HEK293 (cell line): Measurements from ENCODE around the gene DCST2.
A peak's percentile ranks its signal among the peaks of the same experiment; 100 is the strongest.

Experiments
- CTCF ChIA-PET: fragments of 350-600 bp; formaldehyde crosslinking; extraction: SDS; loops from one replicate; lab custom pipeline; 2021; ENCODE audit warnings: antibody characterized with exemption; lab: Yijun Ruan, JAX
- POLR2A ChIA-PET: fragments of 300-600 bp; formaldehyde crosslinking; extraction: SDS; loops from one replicate; lab custom pipeline; 2020; ENCODE audit warnings: antibody characterized with exemption, inconsistent platforms; lab: Yijun Ruan, JAX
- H3K27ac ChIP-seq: fragments of 200-500 bp; sonication (Bioruptor generic); 2 replicates; pipeline ENCODE4 v1.5.1; 2014; ENCODE audit warnings: low read depth, low read length, control low read depth, inconsistent platforms; ENCODE audit errors: extremely low read depth
- H3K36me3 ChIP-seq, 2 experiments: fragments of 200-500 bp in 1 of 2; sonication (Bioruptor generic) in 1 of 2; 1 replicate in 1 of 2; 2 replicates in 1 of 2; pipeline ENCODE4 v1.5.1; 2014 to 2017; ENCODE audit warnings: inconsistent platforms in 2 of 2, low read length in 2 of 2; ENCODE audit not compliant: control insufficient read depth in 2 of 2, insufficient read depth in 1 of 2
- H3K4me1 ChIP-seq: fragments of 200-500 bp; sonication (Bioruptor generic); 2 replicates; pipeline ENCODE4 v1.5.1; 2014; ENCODE audit warnings: mild to moderate bottlenecking, low read length, inconsistent platforms; ENCODE audit not compliant: control insufficient read depth, insufficient read depth
- H3K4me3 ChIP-seq: 2 replicates; pipeline ENCODE4 v1.5.1; 2011; ENCODE audit warnings: low read depth, mild to moderate bottlenecking, control low read depth, low read length, moderate library complexity
- H3K9me3 ChIP-seq: fragments of 200-500 bp; sonication (Bioruptor generic); 2 replicates; pipeline ENCODE4 v1.5.1; 2014; ENCODE audit warnings: low read depth, low read length, inconsistent platforms; ENCODE audit not compliant: control insufficient read depth, insufficient read depth
- EGR2 ChIP-seq: fragments of 450-650 bp; formaldehyde crosslinking; IDR thresholded peaks from 2 replicates; pipeline ENCODE4 v1.5.1; 2016; ENCODE audit warnings: low read depth, missing biosample characterization, missing genetic modification characterization
- KLF8 ChIP-seq: fragments of 450-650 bp; formaldehyde crosslinking; IDR thresholded peaks from 2 replicates; pipeline ENCODE4 v1.5.1; 2016; ENCODE audit warnings: missing biosample characterization, missing genetic modification characterization
- SP3 ChIP-seq: fragments of 450-650 bp; formaldehyde crosslinking; IDR thresholded peaks from 2 replicates; pipeline ENCODE4 v1.5.1; 2016; ENCODE audit warnings: missing biosample characterization, missing genetic modification characterization
- ZFHX2 ChIP-seq: fragments of 450-650 bp; formaldehyde crosslinking; conservative IDR thresholded peaks from 2 replicates; pipeline ENCODE4 v1.5.1; 2016; ENCODE audit warnings: missing biosample characterization, missing genetic modification characterization
- ZNF16 ChIP-seq: fragments of 450-650 bp; formaldehyde crosslinking; IDR thresholded peaks from 2 replicates; pipeline ENCODE4 v1.5.1; 2016; ENCODE audit warnings: low read depth, missing biosample characterization, missing genetic modification characterization
- ZNF184 ChIP-seq: fragments of 450-650 bp; IDR thresholded peaks from 2 replicates; pipeline ENCODE4 v1.5.1; 2018; ENCODE audit warnings: missing biosample characterization, mild to moderate bottlenecking, missing genetic modification characterization
- ZNF248 ChIP-seq: fragments of 450-650 bp; formaldehyde crosslinking; IDR thresholded peaks from 2 replicates; pipeline ENCODE4 v1.5.1; 2017; ENCODE audit warnings: missing biosample characterization, missing genetic modification characterization
- ZNF274 ChIP-seq, 2 experiments: fragments of 200-500 bp in 1 of 2; fragments of 450-650 bp in 1 of 2; sonication (Bioruptor generic) in 1 of 2; formaldehyde crosslinking in 1 of 2; IDR thresholded peaks; 2 replicates each; pipeline versions ENCODE4 v1.5.1 to v1.6.1; 2014 to 2016; ENCODE audit warnings: borderline replicate concordance in 1 of 2, inconsistent platforms in 1 of 2, low read length in 1 of 2, missing biosample characterization in 1 of 2, missing genetic modification characterization in 1 of 2
- ZNF366 ChIP-seq: fragments of 450-650 bp; formaldehyde crosslinking; conservative IDR thresholded peaks from 2 replicates; pipeline ENCODE4 v1.5.1; 2016; ENCODE audit warnings: missing biosample characterization, missing genetic modification characterization
- ZNF433 ChIP-seq: fragments of 450-650 bp; formaldehyde crosslinking; IDR thresholded peaks from 2 replicates; pipeline ENCODE4 v1.5.1; 2016; ENCODE audit warnings: missing biosample characterization, missing genetic modification characterization, low read depth
- ZNF510 ChIP-seq: fragments of 450-650 bp; formaldehyde crosslinking; IDR thresholded peaks from 2 replicates; pipeline ENCODE4 v1.5.1; 2018; ENCODE audit warnings: mild to moderate bottlenecking, missing genetic modification characterization, missing biosample characterization; ENCODE audit not compliant: insufficient replicate concordance
- ZNF621 ChIP-seq: fragments of 450-650 bp; formaldehyde crosslinking; IDR thresholded peaks from 2 replicates; pipeline ENCODE4 v1.5.1; 2017; ENCODE audit warnings: missing biosample characterization, missing genetic modification characterization
- ZNF623 ChIP-seq: fragments of 450-650 bp; formaldehyde crosslinking; IDR thresholded peaks from 2 replicates; pipeline ENCODE4 v1.5.1; 2016; ENCODE audit warnings: missing biosample characterization, missing genetic modification characterization
- ZNF837 ChIP-seq: fragments of 450-650 bp; formaldehyde crosslinking; IDR thresholded peaks from 2 replicates; pipeline ENCODE4 v1.5.1; 2016; ENCODE audit warnings: missing biosample characterization, missing genetic modification characterization
- TF ChIP-seq, protein P1 (sequence below): fragments of 450-650 bp; formaldehyde crosslinking; IDR thresholded peaks from 2 replicates; pipeline ENCODE4 v1.5.1; 2017; ENCODE audit warnings: missing biosample characterization, missing genetic modification characterization
- TF ChIP-seq, protein P2 (sequence below): fragments of 450-650 bp; IDR thresholded peaks from 2 replicates; pipeline ENCODE4 v1.5.1; 2018; ENCODE audit warnings: missing biosample characterization, mild to moderate bottlenecking, missing genetic modification characterization
- TF ChIP-seq, protein P3 (sequence below): fragments of 450-650 bp; formaldehyde crosslinking; IDR thresholded peaks from 2 replicates; pipeline ENCODE4 v1.5.1; 2017; ENCODE audit warnings: missing biosample characterization, missing genetic modification characterization
- TF ChIP-seq, protein P4 (sequence below): fragments of 450-650 bp; formaldehyde crosslinking; IDR thresholded peaks from 2 replicates; pipeline ENCODE4 v1.5.1; 2016; ENCODE audit warnings: missing biosample characterization, missing genetic modification characterization

The DCST2 gene

DNA sequence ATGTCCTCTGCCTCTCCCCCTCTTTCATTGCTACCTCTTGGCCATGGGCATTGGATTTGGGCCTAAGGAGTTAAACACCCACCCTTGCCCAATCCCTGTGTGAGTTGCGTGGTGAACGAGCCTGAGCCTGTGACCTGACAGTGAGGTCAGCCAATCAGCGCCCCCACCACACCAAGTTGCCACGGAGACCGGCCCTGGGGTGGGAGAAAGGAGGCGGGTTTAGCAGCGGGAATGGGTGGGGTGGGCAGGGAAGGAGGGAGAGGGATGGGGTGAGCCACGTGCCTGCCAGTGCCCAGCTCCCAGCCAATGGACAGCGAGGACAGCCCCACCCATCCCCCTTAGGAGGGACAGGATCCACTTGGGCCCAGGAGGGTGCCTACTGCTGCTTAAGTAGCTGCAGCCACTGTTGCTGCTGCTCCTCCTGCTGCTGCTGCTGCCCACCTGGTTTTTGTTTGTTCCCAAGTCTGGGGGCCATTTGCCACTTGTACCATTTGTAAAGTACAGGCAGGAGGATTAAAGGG lies 21.5 kb downstream of the DCST2 start (continued):
- TF ChIP-seq, protein P1, sequence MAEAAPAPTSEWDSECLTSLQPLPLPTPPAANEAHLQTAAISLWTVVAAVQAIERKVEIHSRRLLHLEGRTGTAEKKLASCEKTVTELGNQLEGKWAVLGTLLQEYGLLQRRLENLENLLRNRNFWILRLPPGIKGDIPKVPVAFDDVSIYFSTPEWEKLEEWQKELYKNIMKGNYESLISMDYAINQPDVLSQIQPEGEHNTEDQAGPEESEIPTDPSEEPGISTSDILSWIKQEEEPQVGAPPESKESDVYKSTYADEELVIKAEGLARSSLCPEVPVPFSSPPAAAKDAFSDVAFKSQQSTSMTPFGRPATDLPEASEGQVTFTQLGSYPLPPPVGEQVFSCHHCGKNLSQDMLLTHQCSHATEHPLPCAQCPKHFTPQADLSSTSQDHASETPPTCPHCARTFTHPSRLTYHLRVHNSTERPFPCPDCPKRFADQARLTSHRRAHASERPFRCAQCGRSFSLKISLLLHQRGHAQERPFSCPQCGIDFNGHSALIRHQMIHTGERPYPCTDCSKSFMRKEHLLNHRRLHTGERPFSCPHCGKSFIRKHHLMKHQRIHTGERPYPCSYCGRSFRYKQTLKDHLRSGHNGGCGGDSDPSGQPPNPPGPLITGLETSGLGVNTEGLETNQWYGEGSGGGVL = peak; percentile 86
- TF ChIP-seq ZNF274 (IDR thresholded peaks at IDR 0.05; ENCODE audit: low read length) = no peak
- TF ChIP-seq ZNF274 (tag by site-specific recombination; IDR thresholded peaks at IDR 0.05; ENCODE audit: borderline replicate concordance) = no peak
- TF ChIP-seq ZNF623 = no peak
- TF ChIP-seq ZNF510 (tag by site-specific recombination) = no peak
- TF ChIP-seq, protein P2, sequence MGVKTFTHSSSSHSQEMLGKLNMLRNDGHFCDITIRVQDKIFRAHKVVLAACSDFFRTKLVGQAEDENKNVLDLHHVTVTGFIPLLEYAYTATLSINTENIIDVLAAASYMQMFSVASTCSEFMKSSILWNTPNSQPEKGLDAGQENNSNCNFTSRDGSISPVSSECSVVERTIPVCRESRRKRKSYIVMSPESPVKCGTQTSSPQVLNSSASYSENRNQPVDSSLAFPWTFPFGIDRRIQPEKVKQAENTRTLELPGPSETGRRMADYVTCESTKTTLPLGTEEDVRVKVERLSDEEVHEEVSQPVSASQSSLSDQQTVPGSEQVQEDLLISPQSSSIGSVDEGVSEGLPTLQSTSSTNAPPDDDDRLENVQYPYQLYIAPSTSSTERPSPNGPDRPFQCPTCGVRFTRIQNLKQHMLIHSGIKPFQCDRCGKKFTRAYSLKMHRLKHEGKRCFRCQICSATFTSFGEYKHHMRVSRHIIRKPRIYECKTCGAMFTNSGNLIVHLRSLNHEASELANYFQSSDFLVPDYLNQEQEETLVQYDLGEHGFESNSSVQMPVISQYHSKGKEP = peak; percentile 79
- no peak for TF ChIP-seq ZNF837
- no peak for TF ChIP-seq KLF8 (tag by site-specific recombination)
- TF ChIP-seq ZNF621 (tag by site-specific recombination) = peak; percentile 61; the same call in 1 of the 2 replicates
- TF ChIP-seq ZNF184 = no peak
- TF ChIP-seq ZNF366 (tag by site-specific recombination) = peak; percentile 77
- no peak for TF ChIP-seq ZNF248 (tag by site-specific recombination)
- TF ChIP-seq ZNF16 (tag by site-specific recombination) = no peak
- peak; percentile 87 for TF ChIP-seq EGR2
- TF ChIP-seq ZFHX2 = peak; percentile 88
- TF ChIP-seq SP3 = peak; percentile 66
- TF ChIP-seq, protein P3, sequence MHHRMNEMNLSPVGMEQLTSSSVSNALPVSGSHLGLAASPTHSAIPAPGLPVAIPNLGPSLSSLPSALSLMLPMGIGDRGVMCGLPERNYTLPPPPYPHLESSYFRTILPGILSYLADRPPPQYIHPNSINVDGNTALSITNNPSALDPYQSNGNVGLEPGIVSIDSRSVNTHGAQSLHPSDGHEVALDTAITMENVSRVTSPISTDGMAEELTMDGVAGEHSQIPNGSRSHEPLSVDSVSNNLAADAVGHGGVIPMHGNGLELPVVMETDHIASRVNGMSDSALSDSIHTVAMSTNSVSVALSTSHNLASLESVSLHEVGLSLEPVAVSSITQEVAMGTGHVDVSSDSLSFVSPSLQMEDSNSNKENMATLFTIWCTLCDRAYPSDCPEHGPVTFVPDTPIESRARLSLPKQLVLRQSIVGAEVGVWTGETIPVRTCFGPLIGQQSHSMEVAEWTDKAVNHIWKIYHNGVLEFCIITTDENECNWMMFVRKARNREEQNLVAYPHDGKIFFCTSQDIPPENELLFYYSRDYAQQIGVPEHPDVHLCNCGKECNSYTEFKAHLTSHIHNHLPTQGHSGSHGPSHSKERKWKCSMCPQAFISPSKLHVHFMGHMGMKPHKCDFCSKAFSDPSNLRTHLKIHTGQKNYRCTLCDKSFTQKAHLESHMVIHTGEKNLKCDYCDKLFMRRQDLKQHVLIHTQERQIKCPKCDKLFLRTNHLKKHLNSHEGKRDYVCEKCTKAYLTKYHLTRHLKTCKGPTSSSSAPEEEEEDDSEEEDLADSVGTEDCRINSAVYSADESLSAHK (tag by site-specific recombination) = no peak

DNA sequence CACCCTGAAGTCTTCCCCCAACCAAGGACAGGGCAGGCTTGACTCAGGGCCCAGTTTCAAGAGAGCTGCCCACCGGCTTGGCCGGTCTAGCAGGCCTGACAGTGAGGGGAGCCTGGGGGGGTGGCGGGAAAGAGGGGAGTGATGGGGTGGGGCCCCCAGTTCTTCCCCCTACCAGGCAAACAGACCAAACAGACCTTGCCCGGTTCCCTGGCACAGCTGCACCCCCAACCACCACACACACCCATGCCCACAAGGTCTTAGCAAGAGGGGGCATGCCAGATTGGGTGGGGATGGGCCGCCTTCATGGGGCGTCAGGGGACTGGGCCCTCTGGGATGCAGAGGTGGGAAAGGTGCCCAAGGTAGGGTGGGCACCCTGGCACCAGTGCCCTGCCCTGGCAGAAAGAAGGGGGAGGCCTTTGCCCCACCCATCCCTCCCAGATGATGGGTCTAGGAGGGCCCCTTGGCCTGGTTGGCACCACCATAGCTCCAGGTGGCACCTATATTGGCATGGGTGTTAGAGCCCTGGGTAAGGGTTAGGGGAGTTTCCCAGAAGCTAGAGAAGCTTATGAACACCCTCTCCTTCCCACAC lies 22.1 kb downstream of the DCST2 start:
- Histone ChIP-seq H3K4me1 (peaks cover 10% of the 10 kb centered on the region), H3K9me3 (no peaks in the 10 kb centered on the region), H3K36me3 (peaks cover 0 to 34% of the 10 kb centered on the region in 2 experiments; a peak in 1 of 3 replicates), H3K27ac (no peak overlapping the region), H3K4me3 (no peak overlapping the region)
- no peak for TF ChIP-seq ZNF433 (tag by site-specific recombination)
- TF ChIP-seq, protein P4, sequence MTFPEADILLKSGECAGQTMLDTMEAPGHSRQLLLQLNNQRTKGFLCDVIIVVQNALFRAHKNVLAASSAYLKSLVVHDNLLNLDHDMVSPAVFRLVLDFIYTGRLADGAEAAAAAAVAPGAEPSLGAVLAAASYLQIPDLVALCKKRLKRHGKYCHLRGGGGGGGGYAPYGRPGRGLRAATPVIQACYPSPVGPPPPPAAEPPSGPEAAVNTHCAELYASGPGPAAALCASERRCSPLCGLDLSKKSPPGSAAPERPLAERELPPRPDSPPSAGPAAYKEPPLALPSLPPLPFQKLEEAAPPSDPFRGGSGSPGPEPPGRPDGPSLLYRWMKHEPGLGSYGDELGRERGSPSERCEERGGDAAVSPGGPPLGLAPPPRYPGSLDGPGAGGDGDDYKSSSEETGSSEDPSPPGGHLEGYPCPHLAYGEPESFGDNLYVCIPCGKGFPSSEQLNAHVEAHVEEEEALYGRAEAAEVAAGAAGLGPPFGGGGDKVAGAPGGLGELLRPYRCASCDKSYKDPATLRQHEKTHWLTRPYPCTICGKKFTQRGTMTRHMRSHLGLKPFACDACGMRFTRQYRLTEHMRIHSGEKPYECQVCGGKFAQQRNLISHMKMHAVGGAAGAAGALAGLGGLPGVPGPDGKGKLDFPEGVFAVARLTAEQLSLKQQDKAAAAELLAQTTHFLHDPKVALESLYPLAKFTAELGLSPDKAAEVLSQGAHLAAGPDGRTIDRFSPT (tag by site-specific recombination) = peak; percentile 93
- CTCF ChIA-PET = interaction anchor here (1.0 to 1.4 kb wide), 2 partner anchors 9 to 18 kb away, joined by 3 to 4 read pairs; partner anchors contain the start of genes LENEP and ZBTB7B
- POLR2A ChIA-PET = interaction anchor here (1.0 to 1.6 kb wide), 6 partner anchors 8 to 156 kb away, joined by 3 to 8 read pairs (median 4); partner anchors contain the start of gene PYGO2
